ENCODE results near the gene PLA2G6.
"Not testable (repeated sequence)": the region's sequence is repeated elsewhere in the genome, so short reads cannot be mapped to it uniquely, and the experiment has no call there.

Gene PLA2G6

DNA sequence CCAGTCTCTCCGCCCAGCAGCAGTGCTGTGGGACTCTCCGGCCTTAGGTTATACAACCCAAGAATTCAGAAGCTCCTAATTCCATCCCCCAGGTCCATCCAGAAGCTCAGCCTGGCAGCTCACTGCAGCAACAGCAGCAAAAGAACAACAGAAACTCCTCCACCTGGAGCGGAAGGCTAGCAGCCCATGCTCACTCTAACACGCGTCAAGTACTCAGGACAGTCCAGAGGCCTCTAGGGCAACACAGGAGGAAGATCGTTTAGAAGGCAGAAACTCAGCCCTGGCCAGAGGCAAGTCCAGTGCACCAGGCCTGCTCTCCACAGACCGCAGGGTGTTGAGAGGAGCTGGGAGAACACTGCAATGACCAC is 17.1 kb downstream of the PLA2G6 start:
- DNase-seq, result no peak

DNA sequence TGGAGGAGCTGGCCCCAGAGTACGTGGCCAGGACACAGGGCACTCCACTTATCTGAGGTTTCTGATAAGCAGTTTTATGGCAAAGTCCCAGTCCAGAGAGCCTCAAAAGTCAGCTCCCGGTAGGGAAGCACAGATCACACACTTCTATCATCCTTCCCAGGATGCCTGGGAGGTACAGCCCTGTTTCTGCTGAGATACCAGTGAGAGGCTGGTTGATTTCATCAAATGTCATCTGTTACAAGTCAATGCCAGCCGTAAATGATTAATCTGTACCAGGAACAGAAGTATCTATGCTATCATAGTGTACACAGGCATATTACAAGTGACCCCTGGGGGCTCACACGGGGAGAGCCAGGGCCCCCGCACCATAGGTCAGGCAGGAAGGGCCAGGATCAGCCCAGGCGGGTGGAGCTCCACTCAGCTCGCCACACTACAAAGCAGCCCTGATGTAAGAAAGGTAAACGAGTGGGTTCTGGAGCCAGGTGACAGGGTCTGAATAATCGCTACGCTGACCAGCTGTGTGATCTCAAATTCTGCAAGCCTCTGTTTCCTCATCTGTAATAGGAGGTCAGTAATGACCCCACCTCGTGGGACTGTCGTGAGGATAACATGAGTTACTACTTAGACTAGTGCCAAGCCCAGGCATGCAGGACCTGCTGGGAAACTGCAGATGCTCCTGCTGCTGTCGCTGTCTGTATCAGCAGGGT is 17.6 kb downstream of the PLA2G6 start:
- DNase-seq, result no peak

DNA sequence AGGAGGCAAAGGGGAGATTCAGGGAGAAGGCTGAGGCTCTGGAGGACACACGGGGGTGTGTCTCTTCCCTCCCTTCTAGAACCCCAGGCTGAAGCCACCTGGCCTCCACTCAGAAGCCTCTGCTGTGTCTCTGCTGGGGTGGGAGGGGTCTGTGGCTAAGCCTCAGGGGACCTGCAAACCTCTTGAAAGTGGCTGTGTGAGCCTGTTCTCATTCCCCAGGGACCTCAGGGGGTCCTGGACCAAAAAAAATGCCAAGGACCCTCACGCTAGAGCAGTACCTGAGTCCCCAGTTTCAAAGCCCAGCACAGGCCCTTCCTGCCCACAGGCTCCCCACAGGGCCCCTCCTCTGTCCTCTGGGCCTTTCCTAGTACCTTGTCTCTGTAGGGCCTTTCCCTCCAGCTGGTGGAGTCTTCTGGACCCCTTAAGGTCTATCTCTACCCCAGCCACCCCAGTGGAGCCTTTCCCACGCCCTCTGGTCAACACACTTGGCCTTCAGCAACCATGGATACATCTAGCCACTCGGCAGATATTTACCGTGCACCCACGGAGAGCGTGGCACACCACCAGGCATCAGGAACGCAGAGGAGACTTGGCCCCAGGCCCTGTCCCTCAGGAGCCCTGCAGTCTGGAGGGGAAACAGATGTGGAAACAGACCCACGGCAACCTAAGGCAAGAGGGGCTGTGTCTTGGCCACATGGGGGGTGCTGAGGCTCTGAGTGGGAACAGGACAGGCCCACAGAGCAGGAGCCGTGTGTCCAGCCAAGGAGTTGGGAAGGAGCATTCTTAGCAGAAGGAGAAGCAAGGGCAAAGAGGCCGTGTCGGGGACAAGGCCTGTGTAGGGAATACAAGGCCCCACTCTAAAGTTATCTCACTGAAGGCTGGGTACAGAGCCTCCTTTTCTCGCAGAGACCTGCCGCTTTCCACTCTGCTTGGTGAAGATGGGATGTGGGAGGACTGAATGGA is 18.5 kb downstream of the PLA2G6 start:
- no peak for DNase-seq

DNA sequence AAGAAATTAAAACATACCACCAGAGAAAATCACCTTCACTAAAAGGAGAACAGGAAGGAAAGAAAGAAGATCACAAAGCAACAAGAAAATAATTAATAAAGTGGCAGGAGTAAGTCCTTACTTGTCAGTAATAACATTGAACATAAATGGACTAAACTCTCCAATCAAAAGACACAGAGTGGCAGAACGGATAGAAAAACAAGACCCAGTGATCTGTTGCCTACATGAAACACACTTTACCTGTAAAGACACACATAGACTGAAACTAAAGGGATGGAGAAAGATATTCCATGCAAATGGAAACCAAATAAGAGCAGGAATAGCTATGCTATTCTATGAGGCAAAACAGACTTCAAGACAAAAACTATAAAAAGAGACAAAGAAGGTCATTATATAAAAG is 25.9 kb downstream of the PLA2G6 start:
- no peak for DNase-seq

DNA sequence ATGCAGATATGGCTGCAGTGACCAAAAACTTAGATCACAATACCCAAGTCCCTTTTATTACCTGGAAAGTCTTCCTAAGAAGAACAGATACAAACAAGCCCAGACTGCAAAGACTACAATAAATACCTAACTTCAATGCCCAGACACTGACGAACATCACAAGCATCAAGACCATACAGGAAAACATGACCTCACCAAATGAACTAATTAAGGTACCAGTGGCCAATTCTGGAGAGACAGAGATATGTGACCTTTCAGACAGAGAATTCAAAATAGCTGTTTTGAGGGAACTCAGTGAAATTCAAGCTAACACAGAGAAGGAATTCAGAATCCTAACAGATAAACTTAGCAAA is 27.1 kb downstream of the PLA2G6 start:
- DNase-seq, result not testable (repeated sequence)

DNA sequence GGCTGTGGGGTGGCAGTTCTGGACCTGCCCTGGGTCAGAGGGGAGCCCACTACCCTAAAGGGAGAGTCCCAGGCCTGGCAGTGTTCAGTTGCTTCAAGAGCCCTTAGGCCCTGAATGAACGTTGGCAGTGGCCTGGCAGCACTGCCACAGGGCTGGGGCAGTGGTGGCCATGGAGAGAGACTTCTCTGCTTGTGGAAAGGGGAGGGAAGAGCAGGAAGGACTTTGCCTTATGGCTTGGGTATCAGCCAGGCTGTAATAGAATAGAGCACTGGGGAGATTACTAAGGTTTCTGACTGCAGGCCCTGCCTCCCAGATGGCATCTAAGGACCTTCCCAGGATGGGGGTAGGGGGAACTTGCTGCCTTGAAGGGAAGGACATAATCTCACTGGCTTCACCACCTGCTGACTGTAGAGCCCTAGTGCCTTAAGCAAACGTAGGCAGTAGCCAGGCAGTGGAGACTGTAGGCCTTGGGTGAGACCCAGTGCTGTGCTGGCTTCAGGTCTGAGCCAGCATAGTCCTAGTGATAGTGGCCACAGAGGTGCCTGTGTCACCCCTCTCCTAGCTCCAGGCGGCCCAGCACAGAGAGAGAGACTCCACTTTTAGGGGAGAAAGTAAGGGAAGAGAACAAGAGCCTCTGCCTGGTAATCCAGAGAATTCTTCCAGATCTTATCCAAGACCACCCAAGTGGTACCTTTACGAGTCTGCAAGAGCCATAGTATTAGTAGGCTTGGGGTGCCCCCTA is 27.6 kb downstream of the PLA2G6 start:
- DNase-seq, result no peak

DNA sequence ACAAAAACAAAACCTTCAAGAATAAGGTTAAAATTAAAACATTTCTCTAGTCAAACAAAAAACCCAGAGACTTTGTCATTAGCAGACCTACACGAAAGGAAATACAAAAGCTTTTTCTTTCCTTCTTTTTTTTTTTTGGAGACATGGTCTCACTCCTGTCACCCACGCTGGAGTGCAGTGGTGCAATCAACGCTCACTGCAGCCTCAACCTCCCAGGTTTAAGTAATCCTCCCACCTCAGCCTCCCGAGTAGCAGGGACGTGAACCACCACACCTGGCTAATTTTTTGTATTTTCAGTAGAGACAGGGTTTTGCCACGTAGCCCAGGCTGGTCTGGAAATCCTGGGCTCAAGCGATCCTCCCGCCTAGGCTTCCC is 30.5 kb downstream of the PLA2G6 start:
- no peak for DNase-seq

DNA sequence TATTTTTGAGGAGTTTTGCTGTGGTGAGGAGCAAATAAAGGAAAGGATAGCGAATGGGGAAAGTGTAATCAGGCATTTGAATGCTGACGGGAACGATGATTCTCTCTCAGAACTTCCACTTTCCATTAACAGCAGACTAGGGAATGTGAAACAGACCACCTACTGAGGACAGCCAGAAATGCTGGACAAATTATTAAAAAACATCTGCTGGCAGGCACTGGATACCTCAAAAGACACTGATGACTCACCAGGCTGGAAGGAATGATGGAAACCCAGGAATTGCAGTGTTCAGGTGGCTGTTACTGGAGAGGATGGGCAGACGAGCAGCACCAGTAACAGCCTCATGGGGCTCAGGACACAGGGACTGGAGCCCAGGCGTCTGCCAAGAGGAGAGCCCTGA is 33.4 kb downstream of the PLA2G6 start:
- DNase-seq, result no peak

DNA sequence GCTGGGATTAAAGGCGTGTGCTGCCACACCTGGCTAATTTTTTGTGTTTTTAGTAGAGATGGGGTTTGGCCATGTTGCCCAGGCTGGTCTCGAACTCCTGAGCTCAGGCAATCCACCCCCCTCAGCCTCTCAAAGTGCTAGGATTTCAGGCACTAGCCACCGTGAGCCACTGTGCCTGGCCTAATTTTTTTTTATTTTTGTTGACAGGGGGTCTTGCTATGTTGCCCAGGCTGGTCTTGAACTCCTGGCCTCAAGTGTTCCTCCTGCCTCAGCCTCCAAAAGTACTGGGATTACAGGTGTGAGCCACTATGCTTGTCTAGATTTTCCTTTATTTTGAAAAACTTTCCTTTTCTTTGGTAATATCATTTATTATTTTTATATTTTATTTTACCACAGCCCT is 35.5 kb downstream of the PLA2G6 start:
- DNase-seq, result not testable (repeated sequence)

DNA sequence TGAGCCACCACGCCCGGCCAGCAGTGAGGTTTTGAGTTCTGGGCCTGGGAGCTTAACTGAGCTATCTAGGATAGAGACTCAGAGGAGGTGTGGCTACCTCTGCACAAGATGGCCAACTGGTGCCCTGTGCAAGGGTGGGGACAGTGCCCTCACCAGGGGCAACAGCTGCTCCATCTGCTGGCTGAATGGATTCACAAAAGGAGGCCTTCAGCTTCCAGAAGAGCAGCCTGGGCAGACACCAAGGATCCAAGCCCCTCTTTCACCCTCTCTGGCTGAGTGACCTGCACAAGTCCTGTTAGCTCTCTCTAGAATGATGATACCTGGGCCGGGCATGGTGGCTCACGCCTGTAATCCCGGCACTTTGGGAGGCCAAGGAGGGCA is 37.6 kb downstream of the PLA2G6 start:
- DNase-seq, result no peak

DNA sequence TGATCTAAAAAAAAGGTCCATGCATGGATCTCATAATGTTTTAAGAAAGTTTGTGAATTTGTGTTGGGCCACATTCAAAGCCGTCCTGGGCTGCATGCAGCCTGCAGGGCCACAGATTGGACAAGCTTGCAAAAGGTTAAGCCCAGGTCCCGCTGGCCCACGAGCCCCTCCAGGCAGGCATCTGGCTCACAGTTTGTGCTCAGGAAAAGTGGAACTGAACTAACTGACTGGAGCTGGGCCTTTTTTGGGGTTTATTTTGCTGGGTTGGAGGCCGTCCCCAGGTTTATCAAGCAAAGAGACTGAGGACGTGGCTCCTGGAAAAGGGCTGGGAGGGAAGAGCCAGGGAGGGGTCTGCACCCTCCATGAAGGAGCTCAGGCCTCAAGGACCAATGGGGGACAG is 39.0 kb downstream of the PLA2G6 start:
- DNase-seq, result no peak

DNA sequence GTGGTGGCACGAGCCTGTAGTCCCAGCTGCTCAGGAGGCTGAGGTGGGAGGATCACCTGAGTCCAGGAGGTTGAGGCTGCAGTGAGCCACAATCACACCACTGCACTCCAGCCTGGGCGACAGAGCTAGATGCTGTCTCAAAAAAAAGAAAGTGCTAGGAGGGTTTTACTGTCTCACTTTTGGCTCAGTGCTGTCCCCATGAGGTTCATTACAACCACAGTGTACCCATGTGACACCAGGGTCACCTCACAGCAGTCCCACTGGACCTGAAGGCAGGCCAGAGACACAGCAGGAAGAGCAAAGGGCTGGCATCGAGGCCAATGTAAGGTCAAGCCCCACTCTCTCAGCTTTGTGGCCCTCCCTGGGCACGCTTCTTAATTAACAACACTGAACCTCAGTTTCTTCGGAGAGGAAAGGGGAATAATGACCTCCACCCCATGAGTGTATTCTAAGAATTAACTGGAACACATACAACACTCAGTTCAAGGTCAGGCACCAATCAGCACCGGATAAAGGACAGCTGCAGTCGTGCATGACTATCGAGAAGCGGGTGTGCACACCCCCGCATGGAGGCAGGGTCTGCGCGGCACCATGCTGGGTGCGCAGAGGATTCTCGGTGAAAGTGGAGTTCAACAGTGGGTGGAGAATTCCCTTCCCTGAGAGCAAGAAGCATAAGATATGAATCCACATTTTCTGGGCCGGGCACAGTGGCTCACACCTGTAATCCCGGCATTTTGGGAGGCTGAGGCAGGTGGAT is 40.2 kb downstream of the PLA2G6 start:
- DNase-seq, result no peak

DNA sequence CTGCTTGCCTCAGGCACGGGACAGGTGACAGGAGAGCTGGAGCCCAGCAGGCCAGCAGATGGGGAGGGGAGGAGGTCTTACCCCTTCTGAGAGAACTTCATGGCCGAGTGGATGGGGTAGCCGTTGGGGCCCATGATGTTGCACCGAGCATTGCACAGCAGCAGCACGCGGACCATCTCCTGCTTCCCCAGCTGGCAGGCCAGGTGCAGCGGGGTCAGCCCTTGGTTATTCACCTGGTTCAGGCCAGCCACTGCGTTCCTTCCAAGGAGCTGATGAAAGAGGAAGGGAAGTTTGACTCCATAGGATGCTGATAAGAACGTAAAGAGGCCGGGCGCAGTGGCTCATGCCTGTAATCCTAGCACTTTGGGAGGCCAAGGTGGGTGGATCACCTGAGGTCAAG is 41.7 kb downstream of the PLA2G6 start:
- DNase-seq, result no peak

DNA sequence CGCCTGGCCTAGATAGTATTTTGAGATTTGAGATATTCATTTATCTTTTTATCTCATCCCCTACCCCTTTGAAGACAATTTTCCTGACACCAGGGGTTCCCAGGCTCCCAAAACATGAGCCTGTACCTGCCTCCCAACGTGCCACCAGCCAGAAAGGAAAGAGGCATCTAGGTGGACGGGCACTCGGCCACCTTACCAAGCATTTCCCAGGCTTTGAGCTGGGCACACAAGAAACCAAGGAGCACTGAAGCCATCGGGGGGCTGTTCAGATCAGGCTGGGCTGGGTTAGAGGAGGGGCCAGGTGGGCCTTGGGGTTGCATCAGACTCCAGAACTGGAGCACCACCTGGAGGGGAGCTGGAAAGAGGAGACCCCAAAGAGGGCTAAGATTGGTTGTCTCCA is 42.7 kb downstream of the PLA2G6 start:
- no peak for DNase-seq

DNA sequence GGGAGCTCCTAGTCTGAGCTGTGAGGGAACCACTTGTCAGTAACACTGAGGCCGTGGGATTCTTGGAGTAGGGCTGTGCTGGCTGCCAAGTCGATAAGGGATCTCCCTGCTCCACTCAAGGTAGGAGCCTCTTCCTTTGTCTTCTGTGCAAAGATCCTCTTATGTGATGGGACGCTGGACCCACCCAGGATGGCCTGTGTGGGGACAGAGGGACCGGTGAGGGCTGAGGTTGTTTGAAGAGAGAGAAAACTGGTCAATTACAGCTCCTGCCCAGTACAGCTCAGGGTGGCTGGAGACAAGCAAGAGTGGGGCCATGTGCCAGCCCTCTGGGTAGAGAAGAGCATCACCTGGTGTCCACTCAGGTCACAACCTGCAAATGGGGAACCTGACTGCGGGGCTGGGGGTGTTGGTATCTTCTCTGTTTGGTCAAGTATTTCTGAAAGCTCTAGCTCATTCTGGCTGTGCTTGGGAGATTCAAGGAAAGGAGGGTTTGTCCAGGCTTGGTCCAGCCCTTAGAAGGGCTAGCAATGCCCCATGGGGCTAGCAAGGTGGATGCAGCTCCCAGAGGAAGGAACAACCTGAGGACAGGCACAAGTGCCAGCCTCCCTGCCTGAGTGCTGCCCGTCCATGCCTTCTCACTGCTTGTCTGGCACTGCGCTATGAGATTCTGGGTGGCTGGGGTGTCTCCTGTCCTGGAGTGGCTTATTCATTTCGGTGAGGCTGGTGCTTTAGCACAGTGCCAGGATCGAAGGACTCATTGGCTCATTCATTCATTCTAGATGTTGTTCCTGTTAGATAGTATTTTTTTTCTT is 43.5 kb downstream of the PLA2G6 start:
- no peak for DNase-seq

DNA sequence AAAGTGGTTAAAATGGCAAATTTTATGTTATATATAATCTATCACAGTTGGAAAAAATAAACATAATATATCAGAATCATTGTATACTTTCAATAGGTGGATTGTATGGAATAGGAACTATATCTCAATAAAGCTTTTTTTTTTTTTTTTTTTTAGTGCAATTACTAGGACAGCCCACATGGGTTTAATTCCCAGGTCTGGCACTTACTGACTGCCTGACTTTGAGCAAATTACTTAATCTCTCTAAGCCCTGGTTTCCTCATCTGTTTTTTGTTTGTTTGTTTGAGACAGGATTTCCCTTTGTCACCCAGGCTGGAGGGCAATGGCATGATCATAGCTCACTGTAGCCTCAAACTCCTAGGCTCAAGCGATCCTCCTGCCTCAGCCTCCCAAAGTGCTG is 45.0 kb downstream of the PLA2G6 start:
- no peak for DNase-seq

DNA sequence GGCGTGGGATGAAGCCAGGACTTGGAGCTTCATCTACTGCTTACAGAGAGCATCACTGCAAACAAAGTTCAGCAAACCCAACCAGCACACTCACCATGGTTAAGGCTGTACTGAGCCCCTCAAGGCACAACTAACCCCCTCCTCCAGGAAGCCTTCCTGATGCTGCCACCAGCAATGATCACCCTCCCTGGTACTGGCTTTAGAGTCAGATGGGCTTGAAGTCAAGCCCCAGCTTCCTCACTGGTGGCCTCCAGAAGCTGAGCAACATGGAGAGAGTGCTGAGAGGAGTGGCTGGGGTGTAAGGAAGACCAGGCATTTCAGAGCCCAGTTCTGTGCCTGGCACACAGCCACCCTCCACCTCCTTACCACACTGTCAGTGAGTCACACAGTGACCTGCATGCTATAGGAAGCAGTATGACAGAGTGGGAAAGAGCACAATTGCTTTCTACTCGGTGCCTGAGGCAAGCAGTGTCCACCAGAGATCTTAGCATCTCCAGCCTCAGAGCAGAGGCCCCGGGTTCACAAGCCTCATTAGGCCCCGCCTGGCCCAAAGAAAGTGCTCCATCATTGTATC is 46.4 kb downstream of the PLA2G6 start:
- no peak for DNase-seq

DNA sequence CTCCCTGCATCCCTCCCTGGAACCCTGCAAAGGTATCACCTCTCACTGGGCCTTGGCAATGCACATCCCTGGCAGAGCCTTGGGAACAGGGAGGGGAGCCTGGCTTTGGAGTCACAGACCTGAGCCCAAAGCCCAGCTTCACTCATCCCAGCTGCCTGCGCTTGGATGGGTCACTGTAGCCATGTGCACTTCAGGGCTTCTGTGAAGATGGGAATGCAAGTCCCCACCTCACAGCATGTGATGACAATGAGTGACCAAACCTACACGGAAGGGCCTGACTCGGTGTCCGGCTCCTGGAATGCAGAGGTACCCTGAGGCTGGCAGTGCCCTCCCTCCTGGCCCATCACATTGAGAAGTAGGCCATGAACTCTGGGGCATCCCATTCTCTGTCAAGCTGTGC is 48.3 kb downstream of the PLA2G6 start:
- DNase-seq, result no peak

DNA sequence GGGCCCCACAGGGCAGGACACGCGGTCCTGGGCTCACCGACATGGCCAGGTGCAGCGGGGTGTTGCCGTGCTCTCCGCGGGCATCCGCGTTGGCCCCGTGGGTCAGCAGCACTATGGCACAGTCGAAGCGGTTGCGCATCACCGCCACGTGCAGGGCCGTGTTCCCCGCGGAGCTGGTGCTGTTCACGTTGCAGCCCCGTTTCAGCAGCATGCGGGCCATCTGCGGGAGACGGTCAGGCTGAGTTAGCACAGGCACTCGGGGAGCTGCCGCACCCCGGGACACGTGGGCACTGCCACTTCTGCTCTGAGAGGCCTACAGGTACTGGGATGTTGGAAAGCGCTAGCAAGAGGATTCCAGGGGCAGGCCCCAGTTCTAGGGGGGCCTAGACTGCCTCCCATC is 48.8 kb downstream of the PLA2G6 start:
- DNase-seq, result no peak

DNA sequence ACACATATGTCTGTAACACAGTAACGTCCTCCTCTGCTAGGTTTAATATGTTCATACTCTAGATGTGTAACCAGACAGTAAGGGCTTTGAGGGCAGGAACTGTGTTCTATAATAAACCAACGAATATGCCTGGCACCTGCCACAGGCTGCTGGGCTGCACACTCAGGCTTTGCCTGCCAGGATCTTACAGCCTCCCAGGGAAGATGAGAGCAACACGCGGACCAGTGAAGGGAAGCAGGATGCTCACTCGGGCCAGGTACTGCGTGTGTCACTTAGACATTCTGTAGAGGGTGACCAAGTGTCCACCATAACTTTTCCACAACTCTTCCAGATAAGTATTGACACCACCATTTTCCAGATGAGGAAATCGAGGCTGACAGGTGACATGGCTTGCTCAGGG is 49.5 kb downstream of the PLA2G6 start:
- DNase-seq, result no peak

DNA sequence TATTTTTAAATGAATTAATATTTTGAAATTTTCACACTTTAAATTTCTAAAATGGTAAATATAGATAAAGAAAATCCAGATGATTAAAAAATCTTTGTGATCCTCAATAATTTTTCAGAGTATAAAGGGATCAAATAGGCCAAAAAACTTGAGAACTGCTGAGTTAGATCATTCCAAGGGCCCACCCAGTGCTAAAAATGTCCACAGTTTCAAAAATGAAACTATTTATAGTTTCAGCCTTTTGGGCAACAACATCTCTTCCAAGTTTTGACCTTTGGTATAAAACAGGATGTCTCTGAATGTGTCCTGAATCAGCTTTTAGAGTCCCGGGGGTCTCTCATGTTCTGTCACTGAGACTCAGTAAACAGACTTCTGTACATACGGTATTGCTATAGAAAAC is 50.2 kb downstream of the PLA2G6 start:
- DNase-seq, result no peak

DNA sequence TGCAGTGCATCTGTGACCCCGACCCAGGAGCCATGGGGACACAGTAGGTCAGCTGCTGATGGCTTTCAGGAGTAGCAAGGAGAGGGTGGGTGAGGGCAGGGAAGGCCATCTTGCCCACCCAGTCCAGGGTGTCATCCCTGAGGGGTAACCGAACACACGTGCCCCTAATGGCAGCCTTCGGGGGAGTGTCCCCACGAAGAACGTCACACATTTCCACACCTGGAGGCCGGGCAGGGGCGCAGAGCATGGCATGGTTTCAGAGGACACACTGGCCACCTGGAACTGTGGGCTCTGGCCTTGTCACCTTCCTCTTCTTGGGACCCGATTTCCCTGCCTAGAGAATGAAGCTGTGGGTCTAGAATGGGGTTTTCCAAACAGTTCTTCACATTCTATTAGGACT is 51.8 kb downstream of the PLA2G6 start:
- no peak for DNase-seq

Measured in NCI-H187 treated with DMSO at 0.1 percent for 48 hours (cell line).